Prostate gland (tissue), 2 donors: Measurements from ENCODE around the gene KDM1A.

Experiments
- CTCF ChIP-seq, 4 experiments: fragments of 200-600 bp in 2 of 4; fragments of 450-650 bp in 2 of 4; sonication (generic) in 2 of 4; IDR thresholded peaks; 1 replicate in 3 of 4; 2 replicates in 1 of 4; pipeline ENCODE4 v1.5.1; 2016 to 2019; ENCODE audit warnings: antibody characterized with exemption in 4 of 4, mild to moderate bottlenecking in 2 of 4, moderate library complexity in 2 of 4
- POLR2A ChIP-seq: fragments of 450-650 bp; IDR thresholded peaks from one replicate; pipeline ENCODE4 v1.6.1; 2016; ENCODE audit warnings: antibody characterized with exemption, mild to moderate bottlenecking

- TF ChIP-seq CTCF (IDR thresholded peaks at IDR 0.05), result no peak
- no peak for TF ChIP-seq POLR2A
These were observed 32.1 kb downstream of the KDM1A start for GRCh38 chr1:23051290-23051909.
